Stimulated activated CD8-positive, alpha-beta memory T cell treated with anti-CD3 and anti-CD28 coated beads, Interleukin-15, amount 100 ng/mL, for 1 hour (primary cell): Measurements from ENCODE around the gene LCOR.
A peak's percentile ranks its signal among the peaks of the same experiment; 100 is the strongest.
"Not testable (repeated sequence)": the region's sequence is repeated elsewhere in the genome, so short reads cannot be mapped to it uniquely, and the experiment has no call there.

Experiments used
- DNase-seq: peaks from one replicate; pipeline ENCODE4 v3.0.0-alpha.2; 2020; ENCODE audit warnings: low read depth

The LCOR gene

DNA sequence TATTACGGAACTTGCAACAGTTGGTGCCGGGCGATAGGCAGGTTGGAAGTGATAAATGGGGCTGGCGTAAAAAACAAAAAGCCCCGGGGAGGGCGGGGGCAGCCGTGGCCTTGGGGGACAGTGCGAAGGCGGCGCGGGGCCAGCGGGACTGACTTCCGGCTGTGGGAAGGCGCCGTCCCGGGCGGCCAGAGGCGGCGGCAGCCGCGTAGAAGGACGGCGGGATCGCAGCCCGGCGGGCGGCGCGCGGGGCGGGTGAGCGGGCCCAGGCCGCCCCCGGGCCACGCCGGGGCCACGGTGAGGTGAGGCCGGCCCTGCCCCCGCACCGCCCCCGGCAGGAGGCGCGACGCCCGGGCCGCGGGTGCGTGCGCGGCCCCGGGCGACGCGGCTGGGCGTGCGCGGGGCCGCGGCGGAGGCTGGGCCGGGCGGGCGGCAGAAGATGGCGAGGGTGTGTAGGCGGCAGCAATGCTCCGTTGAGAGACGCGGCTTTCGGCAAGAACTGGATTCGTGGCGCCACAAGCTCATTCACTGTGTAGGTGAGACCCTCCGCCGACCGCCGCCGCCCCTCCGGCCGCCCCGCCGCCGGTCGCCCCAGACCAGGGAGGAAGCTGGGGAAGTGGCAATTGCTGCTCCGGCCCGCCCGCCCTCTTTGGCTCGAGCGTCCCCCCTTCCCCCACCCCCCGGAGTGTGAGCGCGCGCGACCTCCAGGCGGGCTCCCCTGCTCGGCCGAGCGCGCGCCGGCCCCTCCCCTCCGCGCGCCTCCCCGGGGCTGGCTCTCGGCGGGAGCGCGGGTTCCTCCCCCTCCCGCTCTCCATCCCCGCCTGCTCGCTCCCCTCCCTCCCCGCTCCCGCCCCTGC is at the start of gene LCOR:
LCOR (plus strand) TSS at position 432 of the 854 bp plus-strand sequence. CDS start 116,760 bp downstream, outside the sequence.
- peak; percentile 55 for DNase-seq

DNA sequence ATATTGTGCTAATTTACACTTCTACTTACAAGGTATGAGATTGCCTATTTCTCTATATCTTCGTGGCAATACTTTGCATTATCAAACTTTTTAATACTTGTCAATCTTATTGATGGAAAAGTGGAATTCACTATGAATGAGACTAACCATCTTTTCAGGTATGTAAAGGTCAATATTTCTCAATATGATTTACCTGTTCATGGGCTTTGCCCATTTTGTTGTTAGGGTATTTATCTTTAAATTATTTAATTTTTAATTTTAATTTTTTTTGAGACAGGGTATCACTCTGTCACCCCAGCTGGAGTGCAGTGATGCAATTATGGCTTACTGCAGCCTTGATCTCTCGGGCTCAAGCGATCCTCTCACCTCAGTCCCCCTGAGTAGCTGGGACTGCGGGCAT is 47.8 kb upstream of the LCOR start:
- DNase-seq: no peak

DNA sequence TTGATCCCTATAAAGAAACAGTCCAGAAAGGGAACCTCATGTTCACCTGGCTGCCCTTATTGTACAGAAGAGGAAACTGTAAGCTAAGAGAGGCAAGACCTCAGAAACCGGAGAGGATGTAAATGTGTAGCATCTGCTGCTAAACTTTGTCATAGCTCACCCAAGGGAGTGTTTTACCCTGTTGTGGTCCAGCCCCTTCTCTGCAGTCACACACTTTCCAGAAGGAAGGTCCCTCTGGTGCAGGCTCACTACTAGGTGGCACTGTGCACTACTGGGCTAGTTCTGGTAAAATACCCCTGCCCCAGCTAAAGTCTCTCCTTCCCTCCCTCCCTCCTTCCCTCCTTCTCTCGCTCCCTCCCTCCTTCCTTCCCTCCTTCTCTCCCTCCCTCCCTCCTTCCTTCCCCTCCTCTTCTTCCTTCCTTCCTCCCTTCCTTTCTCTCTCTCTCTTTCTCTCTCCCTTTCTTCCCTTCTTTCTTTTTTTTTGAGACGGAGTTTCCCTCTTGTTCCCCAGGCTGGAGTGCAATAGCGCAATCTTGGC is 42.5 kb upstream of the LCOR start:
- DNase-seq: no peak

DNA sequence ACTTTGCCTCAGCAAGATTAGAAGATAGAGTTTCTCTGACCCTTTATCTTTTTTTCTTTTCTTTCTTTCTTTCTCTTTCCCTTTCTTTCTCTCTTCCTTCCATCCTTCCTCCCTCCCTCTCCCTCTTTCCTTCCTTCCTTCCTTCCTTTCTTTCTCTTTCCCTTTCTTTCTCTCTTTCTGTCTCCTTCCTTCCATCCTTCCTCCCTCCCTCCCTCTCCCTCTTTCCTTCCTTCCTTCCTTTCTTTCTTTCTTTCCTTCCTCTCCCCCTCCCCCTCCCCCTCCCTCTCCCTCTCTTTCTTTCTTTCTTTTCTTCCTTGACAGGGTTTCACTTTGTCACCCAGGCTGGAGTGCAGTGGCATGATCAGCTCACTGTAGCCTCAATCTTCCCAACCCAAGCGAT is 40.2 kb upstream of the LCOR start:
- no peak for DNase-seq

DNA sequence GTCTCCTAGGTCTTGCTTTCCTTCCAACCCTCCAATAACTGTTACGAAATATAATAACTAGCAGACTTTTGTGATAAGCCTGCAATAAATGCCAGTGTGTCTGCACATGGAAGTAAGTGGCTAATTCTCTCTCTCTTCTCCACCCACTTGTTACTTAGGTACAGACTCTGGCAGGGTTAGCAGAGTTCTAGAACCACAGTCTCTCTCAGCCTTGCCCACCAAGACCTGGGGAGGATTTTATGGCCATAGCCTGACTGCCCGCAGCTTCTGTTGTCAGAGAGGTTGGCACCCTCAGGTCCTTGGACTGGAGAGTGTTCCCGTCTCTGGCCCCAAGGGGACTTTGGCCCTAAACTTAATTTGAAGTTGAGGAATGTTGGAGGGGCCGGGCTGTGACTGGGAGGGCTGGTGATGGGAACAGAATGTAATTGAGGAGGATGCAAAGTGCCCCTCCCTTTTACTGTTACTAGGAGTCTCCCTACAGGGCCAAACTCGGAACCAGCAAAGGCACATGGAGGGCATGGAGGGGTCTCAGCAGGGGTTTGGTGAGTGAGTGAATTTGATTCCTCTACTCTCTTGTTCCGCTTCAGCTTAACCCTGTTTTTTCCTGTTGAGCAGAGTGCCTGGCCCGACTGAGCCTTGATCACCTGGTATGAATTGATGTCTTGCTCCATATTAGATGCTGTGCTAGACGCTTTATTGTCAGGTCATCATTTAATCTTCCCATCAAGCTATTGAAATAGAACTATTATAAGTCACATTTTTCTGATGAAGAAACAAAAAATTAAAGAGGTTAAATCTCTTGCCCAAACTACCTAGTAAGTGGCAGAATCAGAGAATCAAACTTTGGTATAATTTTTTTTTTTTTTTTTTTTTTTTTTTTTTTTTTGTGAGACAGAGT is 37.0 kb upstream of the LCOR start:
- no peak for DNase-seq

DNA sequence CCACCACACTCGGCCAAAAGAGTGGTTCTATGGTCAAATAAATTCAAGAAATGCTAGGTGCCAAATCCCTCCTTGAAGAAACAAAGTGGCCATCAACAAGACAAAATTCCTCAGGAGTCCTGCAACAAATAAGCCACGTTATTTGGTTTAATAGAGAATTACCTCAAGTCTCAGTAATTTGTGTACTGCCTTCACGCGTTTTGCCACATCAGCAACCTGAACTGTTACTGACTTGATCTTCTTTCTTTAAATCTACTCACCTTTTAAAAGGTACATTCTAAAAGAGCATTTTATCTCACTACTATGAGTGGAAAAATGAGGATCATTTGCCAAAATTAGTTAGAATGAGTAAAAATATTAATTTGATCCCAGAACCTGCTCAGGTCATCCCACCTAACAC is 34.6 kb upstream of the LCOR start:
- no peak for DNase-seq

DNA sequence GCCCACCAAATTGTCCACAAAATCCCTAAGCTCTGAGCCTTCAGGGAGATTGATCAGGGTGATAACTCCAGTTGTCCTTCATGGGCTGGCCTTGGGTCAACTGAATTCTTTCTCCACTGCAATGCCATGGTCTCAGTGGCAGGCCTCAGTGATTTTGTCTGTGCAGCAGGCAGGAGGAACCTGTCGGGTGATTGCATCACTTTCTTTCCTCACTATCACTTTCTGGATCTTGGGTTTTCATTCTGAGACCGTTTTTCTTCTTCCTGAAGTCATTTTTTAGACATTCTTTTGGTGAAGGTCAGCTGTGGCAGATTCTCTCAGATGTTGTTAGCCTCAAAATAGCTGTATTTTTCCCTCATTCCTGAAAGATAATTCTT is 28.8 kb upstream of the LCOR start:
- no peak for DNase-seq

DNA sequence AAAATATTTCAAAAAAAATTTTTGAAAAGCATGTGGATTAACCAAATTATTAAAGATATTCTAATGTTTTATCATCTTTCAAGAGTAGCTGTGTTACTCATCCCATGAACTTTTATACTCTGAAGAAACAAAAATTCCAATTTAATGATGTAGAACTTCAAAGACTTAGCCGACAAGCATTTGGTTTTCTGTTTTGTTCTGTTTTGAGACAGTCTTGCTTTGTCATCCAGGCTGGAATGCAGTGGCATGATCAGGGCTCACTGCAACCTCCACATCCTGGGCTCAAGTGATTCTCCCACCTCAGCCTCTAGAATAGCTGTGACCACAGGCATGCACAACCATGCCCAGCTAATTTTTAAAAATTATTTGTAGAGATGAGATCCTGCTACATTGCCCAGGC is 17.8 kb upstream of the LCOR start:
- DNase-seq: no peak

DNA sequence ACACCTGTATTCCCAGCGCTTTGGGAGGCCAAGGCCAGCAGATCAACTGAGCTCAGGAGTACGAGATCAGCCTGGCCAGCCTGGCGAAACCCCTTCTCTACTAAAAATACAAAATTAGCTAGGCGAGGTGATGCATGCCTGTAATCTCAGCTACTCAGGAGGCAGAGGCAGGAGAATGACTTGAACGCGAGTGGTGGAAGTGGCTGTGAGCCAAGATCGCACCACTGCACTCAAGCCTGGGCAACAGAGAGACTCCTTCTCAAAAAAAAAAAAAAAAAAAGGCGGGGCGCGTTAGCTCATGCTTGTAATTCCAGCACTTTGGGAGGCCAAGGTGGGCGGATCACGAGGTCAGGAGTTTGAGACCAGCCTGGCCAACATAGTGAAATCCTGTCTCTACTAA is 13.1 kb upstream of the LCOR start:
- DNase-seq: not testable (repeated sequence)

DNA sequence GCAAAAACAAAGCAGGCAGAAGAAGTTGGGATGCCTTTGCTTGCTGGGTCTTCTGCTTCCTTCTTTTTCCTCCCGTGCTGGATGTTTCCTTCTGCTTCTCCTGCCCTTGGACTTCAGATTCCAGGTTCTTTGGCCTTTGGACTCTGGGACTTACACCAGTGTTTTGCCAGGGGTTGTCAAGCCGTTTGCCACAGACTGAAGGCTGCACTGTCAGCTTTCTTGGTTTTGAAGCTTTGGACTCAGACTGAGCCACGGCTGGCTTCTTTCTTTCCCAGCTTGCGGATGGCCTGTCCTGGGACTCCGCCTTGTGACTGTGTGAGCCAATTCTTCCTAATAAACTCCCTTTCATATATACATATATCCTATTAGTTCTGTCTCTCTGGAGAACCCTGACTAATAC is 11.3 kb upstream of the LCOR start:
- DNase-seq: no peak

DNA sequence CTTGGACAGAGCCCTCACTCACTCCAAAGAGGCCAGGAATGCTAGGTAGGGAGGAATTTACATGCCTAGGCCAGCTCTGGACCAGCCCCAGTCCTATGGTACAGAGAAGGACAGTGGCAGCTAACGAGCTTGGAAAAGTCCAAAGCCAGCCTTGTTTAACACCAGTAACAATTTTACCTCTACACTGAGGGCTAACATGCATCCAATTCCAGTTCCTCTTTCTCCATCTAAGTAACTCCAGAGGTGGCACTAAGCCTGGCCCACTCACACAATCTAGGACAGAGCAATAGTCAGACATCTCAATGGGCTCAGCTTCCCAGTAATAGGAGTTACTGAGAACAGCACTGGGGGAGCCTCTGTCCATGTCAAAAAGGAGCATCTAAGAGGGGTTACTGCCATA is 5.7 kb upstream of the LCOR start:
- DNase-seq: no peak

DNA sequence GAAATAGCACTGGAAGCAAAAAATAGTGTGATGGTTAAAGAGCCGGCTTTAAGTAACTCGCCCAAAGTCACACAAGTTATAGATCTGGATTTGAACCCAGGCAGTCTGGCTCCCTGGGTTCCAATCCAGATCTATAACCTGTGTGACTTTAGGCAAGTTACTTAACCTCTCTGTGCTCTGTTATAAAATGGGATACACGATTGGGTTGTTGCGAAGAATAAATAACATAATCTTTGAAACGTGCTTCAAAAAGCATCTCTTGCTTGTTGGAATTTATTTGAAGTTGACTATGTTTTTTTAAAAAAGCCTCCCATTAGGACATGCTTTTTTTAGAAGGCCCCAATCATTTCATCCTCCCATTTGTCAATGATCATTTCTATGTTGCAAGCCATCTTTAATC is 3.5 kb upstream of the LCOR start:
- DNase-seq: no peak

DNA sequence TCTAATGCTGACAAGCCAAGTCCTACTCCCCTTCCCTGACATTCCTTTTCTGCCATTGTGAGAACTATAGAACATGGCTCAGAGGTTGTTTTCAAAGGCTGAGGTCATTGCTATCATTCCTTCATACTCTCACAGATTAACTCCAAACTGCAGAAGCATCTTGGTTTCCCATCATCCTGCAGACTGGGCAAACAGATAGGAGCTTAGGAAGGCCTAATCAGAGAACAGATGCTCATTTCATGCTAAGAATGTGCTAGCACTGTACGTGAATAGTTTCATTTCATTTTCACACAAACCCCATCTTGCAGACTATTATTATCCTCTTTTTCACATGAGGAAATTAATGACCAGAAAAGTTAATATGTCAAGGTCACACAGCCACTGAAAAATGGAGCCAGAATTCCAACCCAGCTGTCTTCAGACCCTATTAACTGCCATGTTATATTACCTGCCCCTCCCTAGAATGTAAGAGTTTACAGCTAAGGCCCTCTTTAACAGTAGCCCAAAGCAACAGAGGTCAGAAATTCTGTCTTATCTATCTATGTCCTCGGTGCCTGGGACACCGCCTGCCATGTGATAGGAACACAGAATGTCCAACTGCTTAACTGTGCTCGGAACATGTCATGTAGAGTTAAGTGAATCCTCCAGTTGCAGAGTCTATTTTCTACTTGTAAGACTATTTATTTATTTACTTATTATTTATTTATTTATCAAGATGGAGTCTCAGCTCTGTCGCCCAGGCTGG is 2.9 kb upstream of the LCOR start:
- DNase-seq: no peak

DNA sequence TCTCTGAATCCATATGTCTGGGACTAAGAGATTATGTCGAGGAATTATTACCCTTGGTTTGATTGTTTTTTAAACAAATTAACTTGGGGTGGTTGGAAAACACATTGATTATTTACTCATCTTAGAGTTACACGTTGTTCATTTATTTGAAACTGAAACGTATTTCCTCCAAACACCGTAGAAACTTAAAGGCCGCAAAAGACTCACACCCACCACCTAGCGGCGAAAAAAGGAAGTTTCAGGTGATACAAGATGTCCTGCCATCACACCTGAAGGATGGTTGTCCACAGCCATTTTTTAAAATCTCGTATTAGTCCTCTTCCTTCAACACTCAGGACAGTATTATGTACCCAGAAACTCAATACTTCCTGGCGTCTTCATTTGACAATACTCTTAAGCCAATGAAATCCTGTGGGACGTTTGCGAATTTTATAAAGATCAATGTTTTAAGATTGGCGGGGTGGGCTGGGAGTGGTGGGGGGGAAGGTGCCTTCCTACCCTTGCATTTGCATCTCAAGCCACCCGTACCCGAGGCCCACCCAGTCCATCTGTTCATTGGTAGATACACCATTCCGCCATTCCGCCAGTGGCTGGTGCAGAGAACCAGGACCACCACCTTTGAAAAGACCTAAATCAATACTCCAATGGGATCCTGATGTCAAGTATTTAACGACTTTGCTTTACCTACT is 1.4 kb upstream of the LCOR start:
- DNase-seq: peak; percentile 77

DNA sequence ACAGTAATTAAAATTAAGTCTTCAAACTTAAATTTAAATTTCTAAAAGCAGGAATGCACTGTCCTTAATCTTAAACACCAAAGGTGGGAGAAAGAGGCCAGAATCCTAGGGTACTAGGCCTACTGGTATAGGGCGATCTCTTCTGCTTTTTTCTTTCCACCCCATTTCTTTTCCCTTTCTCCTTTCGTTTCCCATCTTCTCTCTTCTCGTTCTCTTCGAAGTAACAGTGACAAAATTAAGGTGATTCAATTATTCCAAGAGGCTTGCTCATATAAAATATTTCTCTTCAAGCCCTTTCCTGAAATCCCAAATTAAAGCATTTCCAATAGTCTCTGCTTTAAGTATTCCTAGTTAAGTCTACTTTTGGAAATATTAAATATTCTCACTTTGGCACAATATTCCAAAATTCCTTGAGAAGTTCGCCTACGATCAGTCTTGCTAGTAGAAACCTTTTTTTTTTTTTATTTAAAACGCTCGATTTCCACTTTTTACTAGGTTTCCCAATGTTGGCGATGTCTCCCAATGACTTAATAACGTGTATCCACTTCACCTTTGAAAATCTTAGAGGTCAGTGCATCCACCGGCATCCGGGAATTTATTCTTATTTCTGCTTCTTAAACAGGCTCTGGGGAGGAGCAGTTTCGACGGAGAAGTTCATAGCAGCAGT is 765 bp upstream of the LCOR start:
- DNase-seq: no peak

DNA sequence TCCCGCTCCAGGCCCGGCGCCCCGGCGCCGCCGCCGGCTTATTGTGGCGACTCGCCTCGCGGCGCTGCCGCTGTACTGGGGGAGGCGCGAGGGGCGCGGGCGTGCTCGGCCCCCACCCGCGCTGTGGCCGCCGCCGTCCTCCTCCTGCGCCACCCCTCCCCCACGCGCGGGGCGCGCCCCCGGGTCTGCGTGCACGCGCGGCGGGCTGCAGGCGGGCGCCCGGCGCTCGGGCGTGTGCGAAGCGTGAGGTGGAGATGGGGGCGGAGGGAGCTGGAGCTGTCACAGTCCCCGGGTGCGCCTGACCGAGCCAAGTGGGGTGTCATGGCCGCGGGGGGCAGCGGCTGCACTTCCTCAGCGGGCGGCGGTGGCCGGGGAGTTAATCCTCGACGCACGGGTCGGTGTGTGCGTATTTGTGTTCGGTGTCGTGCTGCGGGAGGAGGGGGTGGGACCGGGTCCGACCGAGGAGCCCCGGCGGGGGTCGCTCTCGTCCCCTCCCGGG is 672 bp downstream of the LCOR start:
- DNase-seq: peak; percentile 59

DNA sequence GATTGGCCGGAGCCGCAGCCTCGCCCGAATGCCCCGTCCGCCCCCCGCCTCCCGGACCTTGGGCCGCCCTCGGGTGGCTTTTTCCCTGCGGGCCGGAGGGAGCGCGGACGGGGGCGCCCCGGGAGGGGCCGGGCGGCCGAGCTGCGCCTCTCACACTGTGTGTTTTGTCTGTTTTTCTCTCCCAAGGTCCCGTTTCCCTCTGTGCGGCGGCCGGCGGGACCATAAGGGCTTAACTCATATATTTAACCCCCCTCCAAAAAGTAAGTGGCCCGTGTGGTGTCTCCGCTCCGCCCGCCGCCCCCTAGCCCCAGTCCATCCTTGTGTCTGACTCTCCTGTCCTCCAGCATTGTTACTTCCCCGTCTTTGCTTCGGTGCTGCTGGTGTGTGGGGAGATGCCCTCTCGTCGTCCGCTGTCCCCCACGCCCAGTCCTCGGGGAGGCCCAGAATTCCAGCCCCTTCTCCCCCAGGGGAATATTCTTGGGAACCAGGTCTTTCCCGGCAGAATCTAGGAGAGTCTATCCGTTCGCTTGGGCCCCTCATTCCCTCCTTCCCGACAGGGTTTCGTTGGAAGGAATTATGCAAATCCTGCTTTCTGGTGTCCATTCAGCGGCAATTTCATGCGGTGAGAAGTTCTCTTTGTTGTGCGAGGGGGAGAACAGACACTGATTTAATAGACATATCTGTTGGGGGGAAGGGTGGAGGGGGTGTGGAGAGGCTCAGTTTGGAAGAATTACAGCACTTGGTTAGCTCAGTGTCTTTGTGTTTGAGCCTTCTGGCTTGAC is 1.3 kb downstream of the LCOR start:
- DNase-seq: no peak

DNA sequence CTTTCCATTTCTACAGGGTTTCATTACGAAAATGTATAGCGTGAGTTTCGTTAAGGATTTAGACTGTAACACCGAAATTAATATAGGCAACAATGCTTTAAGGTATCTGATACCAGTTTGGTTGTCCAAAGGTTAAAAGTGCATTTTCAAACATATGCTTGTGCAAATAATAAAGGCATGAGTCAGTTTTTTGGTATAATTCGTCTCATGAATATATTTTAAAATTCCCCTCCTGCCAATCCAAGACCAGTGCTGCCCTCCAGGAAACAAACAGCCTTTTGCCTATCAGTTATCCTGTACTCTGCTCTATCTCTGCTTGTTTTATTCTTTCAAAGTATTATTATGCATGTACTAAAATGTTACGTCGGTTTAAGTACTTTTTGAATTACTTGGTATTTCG is 2.0 kb downstream of the LCOR start:
- DNase-seq: no peak

DNA sequence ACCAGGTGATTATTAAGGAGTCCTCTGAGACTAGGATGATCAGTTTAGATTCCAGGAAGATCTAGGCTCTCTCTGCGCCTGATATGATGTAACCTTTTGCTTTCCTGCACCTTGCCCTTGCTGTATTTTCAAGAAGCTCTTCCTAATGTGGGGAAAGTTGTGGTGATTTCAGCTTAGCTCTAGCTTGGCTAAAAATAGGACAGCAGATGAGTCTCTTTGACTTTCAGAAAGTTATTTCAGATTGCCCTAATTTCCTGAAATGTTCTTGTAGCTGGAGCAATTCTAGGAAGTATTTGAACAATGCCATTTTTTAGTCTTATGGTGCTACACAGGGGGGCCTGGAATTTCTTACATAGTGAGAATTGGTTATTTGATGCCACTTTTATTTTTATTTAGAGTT is 3.8 kb downstream of the LCOR start:
- DNase-seq: no peak

DNA sequence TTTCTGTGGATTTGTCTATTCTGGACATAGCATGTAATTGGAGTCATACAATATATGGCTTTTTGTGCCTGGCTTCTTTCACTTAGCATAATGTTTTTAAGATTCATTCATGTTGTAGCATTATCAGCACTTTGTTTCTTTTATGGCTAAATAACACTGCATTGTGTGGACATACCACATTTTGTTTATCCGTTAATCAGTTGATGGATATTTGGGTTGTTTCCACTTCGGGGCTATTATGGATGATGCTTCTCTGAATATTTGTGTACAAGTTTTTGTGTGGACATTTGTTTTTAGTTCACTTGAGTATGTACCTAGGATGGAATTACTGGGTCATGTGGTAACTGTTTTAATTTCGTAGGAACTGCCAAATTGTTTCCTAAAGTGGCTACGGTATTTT is 6.4 kb downstream of the LCOR start:
- DNase-seq: no peak
